Cerebellar cortex (tissue), 1 donor: ENCODE data around the gene CES4A.
A peak's percentile ranks its signal among the peaks of the same experiment; 100 is the strongest.
"Not testable (repeated sequence)": the region's sequence is repeated elsewhere in the genome, so short reads cannot be mapped to it uniquely, and the experiment has no call there.

ENCODE experiments used
- DNase-seq: peaks from one replicate; pipeline ENCODE4 v3.0.0-alpha.2; 2015; ENCODE audit warnings: low spot score

CES4A gene

GRCh38 chr16:66956154-66956457 lies 32.3 kb upstream of the CES4A start:
- DNase-seq, result not testable (repeated sequence)

- DNase-seq, result peak; percentile 16
Measured at GRCh38 chr16:66958857-66959703, 29.3 kb upstream of the CES4A start.

- DNase-seq, result peak; percentile 87
Measured at GRCh38 chr16:66959704-66960161, 28.7 kb upstream of the CES4A start.

DNA sequence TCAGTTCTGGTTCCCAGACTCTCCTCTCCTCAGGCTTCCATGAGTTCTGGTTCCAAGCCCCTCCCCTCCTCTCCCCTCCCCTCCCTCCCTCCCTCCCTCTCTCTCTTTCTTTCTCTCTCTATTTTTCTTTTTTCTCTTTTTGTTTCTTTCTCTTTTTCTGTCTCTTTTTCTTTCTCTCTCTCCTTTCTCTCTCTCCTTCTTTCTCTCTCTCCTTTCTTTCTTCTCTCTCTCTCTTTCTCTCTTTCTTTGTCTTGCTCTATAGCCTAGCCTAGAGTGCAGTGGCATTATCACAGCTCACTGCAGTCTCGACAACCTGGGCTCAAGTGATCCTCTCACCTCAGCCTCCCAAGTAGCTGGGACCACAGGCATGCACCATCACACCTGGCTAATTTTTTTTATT lies 28.1 kb upstream of the CES4A start:
- no peak for DNase-seq

GRCh38 chr16:66961065-66961744 lies 27.2 kb upstream of the CES4A start, which contains the start of gene CES3:
TSS of gene CES3 (plus strand) at chr16:66961266. CDS start at chr16:66961308, 42 bp downstream.
- peak; percentile 70 for DNase-seq

- no peak for DNase-seq
Measured at GRCh38 chr16:66961914-66962313, 26.5 kb upstream of the CES4A start.

DNA sequence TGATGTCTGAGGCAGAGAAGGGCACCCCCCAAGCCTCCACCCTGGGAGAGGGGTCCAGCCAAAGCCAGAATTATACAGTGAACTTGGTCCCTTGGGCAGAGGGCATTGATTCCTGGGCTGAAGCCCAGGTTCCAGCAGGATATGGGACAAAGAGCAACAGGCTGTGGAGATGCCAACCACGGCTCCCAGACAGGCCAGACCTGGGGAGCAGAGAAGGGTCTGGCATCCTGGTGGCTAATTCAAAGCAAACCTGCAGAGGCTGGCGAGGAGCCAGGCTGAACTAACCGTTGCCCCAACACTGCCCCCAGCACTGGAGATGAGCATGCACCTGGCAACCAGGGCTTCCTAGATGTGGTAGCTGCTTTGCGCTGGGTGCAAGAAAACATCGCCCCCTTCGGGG lies 24.3 kb upstream of the CES4A start:
- no peak for DNase-seq

GRCh38 chr16:66968847-66969246 lies 19.5 kb upstream of the CES4A start:
- DNase-seq, result no peak

DNA sequence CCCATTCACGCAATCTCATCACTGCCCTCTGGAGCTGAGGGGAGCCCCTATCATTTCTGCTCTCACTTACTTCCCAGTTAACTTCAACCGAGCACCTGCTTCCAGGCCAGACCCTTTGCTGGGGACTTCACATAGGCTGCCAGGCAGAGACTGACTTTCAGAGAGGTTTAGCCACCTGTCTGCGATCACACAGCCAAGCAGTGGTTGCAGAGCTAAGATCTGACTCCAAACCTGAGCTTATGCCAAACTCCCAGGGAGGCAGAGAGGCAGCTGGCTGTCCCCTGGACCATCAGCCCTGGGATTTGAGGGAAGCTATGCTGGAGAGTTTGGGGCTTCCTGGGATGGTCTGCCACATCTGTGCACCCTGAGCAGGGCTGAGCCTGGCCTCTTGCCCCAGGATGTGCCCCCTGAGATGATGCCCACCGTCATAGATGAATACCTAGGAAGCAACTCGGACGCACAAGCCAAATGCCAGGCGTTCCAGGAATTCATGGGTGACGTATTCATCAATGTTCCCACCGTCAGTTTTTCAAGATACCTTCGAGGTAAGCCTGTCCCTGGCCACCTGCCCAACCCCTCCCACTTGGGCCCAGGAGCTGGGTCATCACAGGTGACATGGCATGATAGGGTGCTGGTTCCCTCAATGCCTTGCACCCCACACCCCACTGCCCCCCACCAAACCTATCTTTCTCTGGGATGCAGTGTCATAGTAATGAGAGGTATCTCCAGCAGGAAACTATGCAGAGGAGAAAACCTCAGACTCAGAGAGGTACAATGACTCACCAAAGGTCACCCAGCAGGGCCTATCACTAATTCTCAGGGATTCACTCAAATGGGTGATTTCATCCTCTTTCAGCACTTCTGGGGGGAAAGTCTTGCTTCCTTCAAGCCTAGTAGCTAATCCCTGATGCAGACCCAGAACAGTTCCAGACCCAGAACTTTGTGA lies 17.3 kb upstream of the CES4A start:
- no peak for DNase-seq

DNA sequence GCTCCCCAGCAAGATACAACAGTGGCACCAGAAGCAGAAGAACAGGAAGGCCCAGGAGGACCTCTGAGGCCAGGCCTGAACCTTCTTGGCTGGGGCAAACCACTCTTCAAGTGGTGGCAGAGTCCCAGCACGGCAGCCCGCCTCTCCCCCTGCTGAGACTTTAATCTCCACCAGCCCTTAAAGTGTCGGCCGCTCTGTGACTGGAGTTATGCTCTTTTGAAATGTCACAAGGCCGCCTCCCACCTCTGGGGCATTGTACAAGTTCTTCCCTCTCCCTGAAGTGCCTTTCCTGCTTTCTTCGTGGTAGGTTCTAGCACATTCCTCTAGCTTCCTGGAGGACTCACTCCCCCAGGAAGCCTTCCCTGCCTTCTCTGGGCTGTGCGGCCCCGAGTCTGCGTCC lies 15.4 kb upstream of the CES4A start:
- no peak for DNase-seq

- DNase-seq, result no peak
Measured at GRCh38 chr16:66973716-66974115, 14.7 kb upstream of the CES4A start.

DNA sequence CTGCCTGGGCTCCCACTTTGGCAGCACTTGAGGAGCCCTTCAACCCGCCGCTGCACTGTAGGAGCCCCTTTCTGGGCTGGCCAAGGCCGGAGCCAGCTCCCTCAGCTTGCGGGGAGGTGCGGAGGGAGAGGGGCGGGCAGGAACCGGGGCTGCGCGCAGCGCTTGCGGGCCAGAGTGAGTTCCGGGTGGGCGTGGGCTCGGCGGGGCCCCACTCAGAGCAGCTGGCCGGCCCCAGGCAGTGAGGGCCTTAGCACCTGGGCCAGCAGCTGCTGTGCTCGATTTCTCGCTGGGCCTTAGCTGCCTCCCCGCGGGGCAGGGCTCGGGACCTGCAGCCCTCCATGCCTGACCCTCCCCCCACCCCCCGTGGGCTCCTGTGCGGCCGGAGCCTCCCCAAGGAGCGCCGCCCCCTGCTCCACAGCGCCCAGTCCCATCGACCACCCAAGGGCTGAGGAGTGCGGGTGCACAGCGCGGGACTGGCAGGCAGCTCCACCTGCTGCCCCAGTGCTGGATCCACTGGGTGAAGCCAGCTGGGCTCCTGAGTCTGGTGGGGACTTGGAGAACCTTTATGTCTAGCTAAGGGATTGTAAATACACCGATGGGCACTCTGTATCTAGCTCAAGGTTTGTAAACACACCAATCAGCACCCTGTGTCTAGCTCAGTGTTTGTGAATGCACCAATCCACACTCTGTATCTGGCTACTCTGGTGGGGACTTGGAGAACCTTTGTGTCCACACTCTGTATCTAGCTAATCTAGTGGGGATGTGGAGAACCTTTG lies 14.0 kb upstream of the CES4A start:
- not testable (repeated sequence) for DNase-seq

- DNase-seq, result not testable (repeated sequence)
Measured at GRCh38 chr16:66974932-66975246, 13.5 kb upstream of the CES4A start.

- no peak for DNase-seq
Measured at GRCh38 chr16:66975302-66975893, 13.0 kb upstream of the CES4A start.

DNA sequence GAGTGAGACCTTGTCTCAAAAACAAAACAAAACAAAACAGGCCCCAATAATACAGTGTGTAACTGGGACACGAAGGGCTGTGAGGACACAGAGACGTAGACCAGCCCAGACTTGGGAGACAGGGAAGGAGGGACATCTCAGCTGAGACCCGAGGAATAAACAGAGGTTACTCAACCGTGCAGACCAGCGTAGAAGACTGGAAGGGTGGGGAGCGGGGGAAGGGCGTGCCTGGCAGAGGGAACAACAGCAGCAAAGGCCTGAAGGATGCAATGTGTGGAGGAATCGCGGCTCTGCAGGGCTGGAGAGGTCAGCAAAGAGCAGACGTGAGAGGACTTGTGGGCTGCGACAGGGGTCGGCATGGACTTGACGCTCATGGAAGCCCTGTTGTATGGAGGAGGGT lies 11.6 kb upstream of the CES4A start:
- DNase-seq, result no peak

DNA sequence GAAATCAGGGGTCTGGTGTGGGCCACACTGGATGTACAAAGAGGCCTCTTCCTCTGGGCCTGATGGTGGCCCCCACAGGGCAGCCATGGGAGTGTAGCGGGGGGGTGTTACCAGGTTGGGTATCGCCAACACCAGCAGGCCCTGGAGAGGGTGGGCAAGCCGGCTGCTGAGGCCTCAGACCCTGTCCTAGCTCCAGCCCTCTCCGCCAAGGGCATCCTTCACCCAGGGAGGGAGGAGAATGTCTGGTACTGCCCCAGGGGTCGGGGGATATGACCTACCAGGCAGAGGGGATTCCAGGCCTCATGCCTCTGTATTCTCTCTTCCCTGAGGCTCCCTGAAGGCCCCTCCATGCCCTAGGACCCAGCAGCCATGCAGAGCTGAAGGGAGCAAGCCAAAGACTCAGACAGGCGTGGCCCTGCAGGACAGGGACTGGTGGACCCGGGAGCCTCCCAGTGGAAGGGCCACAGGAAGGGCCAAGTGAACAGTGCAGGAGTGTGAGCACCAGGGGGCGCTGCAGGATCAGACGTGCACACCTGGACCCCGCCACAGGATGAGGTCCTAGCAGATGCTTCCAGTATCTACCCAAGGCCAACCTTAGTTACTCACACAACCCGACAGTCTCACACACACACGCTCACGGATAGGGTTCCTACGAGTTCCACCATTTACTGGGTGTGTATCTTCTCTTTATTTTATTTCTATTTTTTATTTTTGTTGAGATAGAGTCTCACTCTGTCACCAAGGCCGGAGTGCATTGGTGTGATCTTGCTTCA lies 10.9 kb upstream of the CES4A start:
- peak; percentile 81 for DNase-seq

DNA sequence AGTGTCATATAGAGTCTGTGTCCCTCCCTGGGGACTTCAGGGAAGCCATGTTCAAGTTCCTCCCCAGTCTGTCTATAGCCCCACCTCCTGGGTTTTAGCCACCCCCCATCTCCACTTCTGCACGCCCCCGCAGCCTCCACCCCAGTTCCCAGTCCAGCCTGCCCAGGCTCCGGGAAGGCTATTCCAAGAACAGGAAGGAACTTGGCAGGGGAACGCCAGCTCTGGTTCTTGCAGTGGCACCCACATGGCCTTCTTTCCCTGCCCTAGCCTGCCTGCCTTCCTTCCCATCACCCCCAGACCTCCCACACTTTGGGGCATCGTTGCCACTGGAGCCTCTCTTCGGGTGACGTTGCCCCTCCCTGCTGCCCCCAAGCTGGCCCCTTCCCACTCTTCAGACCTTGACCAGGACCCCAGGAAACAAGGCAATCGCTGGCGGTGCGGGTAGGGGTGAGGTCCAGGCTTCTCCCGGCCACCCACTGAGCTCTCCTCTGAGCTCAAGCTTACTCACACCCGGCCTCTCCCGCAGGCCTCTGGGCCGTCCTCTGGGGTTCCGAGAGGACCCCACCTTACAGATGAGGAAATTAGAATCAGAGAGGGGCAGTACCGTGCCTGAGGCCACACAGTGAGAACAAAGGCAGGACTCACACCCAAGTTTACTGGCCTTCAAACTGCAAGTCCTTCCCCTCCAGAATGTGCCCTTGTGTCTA lies 9.2 kb upstream of the CES4A start:
- no peak for DNase-seq

DNA sequence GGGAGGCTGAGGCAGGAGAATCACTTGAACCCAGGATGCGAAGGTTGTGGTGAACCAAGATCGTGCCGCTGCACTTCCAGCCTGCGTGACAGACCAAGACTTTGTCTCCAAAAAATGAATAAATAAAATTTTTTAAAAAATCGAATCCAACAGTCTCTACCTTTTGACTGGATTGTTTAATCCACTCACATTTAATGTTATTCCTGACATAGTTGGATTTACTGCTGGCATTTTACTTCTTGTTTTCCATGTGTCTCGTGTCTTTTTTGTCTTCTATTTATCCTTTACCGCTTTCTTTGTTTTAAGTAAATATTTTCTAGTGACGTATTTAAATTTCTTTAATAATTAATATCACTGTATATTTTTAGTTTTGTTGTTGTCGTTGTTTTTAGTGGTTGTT lies 5.4 kb upstream of the CES4A start:
- no peak for DNase-seq

- DNase-seq, result no peak
Measured at GRCh38 chr16:66984892-66985311, 3.5 kb upstream of the CES4A start.

GRCh38 chr16:66986559-66986958 lies 1.8 kb upstream of the CES4A start:
- DNase-seq, result no peak
